ENCODE data around the gene NUCKS1.
A peak's percentile ranks its signal among the peaks of the same experiment; 100 is the strongest.
"Not testable (repeated sequence)": the region's sequence is repeated elsewhere in the genome, so short reads cannot be mapped to it uniquely, and the experiment has no call there.

Gene NUCKS1

GRCh38 chr1:205726619-205727125 lies 23.3 kb downstream of the NUCKS1 start:
- no peak for DNase-seq

DNA sequence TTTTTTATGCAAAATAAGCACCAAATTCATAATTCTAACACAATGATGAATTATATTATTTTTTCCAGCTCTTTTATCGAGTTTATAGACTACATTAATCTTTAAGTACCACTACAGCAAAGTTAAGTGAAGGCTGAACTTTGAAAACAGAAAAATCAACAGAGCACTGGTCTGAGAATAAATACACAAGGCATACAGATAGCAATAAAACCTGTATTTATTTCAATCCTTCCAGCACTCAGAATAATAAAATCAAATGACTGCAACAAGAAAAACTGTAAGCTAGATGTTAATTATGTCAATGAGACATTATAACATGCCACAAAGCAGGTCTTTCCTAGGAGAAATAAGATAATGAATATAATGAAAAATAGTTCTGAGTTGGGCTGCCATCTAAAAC lies 24.5 kb downstream of the NUCKS1 start:
- no peak for DNase-seq

- DNase-seq: not testable (repeated sequence)
These were observed 29.2 kb downstream of the NUCKS1 start for GRCh38 chr1:205720740-205721139.

GRCh38 chr1:205719762-205720161 lies 30.2 kb downstream of the NUCKS1 start:
- peak; percentile 33 for DNase-seq

DNA sequence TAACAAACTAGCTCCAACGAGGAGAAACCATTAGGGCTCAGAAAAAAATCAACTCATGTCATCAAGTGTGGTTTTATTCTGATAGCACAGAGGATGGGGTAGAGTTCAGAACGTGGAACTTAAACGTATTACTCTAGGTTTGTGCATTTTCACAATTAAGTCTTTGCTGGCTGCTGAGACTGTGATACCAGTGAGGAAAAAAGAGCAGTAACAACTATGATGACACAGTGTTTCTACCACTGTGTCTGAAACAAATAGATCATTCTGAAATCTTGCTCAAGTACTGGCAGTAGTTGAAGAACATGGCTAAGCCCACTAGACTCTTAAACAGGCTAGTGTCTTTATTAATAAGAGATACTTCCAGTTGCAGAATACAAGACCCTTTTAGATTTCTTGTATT lies 31.0 kb downstream of the NUCKS1 start:
- DNase-seq: no peak

DNA sequence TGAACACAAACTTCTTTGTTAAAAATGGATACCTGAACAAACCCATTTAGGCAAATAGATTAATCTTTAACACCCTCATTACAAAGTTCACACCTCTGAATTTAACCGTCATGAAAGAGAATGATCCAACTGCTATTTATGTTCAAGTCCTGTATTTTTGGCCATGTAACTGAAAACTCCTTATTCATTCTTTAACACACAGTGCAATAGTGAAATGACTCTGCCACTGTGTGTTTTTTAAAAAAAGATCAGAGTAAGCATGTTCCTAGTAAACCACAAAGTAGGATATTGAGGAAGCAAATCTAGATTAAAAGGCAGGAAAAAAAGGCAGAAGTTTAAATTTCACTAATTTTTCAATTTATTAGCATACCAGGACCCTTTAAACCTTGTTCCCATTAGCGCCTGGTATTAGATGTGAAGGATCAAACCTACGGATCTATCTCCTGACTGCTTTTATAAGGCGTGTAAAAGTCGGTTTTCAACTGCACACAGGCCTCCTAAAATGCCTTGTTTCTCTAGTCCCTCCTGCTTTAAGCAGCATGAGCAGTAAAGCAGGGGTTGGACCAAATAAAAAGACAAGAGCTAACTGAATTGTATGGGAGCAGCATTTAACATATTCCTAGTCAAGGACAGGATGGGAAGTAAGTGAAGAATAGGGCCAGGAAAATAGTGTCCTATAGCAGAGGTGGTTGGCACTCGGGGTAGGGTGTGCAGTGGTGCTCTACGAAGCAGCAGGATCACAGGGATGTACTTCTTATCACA lies 33.4 kb downstream of the NUCKS1 start:
- DNase-seq: peak; percentile 12

- no peak for DNase-seq
These were observed 34.4 kb downstream of the NUCKS1 start for GRCh38 chr1:205715628-205716027.

DNA sequence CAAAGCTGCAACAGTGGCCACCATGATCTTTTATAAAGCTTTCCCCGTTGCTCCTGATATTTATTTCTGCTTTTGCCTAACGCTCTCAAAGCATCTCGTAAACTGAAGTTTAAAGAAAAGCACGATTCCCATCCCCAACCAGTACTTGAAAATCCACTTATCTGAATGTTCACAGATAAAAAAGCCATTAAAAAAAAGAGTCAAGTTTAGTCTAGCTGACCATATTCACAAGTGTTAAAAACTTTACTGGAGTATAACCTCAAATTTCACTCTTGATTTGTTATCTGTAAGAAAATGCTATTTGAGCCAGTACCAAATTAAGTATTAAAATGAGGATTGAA lies 35.1 kb downstream of the NUCKS1 start:
- no peak for DNase-seq

DNA sequence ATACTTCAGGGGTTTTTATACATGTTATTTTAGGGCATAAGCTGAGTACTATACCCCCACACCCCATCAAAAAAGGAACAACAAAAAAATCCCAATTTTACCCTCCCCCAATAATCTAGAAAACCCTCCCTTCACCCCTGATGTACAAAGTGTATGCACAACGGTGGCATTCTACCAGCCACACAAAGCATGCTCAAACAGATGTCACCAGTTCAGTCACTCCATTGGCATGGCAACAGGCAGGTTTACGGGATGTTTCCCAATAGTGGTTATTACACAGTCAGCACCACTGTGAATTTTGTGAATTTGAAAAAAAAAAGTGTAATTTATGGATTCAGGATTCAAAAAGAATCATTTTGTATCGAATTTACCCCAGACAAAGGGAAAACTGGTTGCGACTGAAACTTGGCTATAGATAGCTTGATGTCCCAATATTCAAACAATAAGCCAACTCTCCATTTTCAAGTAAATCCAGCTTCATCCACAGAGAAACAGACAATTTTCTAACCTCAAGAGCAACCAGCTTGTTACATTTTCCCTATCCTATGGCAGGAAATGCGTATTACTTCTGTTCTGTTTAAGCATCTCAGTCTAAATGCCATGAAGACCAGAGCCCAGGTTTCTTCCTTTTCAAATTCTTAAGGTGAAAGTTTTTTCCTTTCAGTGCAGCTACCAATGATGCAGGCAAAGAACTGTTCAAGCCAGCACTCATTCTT lies 35.6 kb downstream of the NUCKS1 start:
- no peak for DNase-seq

- peak; percentile 80 for DNase-seq
These were observed 38.6 kb downstream of the NUCKS1 start for GRCh38 chr1:205711105-205712048.

DNA sequence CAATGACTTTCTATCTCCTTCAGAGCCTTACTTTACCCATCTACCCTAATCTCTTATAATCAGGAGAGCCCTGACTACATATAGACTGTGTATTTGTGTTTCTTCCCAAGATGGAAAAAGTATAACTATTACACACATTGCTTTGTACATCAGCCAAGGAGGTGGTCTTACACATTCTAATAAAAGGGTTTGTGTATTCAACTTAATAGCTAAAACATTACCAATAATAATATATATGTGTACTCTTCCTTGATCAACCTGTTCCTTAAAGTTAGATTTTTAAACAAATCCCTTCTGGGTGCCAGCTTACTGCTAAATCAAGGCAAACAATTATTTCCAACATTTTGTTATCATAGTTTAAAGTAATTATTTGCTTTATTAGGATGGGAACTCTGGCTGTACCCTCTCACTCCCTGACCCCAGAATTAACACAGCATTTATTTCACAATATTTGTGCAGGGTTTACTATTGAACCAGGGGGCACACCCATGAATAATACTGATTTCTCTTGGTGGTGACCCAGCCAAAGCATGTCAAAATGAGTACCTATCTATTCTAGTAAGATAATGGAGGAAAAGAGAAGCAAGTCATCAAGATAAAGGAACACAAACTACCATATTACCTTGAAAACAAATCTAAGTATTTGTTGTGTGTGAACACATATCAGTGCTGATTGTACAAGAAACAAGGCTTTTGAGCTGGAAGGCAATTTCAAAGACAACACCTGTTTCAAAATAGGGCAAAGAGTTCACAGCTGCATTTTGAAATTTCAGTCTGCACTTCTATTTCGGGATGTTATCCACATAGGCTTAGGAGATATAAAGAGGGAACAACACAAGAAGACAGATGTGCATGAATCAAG lies 39.5 kb downstream of the NUCKS1 start:
- DNase-seq: no peak

DNA sequence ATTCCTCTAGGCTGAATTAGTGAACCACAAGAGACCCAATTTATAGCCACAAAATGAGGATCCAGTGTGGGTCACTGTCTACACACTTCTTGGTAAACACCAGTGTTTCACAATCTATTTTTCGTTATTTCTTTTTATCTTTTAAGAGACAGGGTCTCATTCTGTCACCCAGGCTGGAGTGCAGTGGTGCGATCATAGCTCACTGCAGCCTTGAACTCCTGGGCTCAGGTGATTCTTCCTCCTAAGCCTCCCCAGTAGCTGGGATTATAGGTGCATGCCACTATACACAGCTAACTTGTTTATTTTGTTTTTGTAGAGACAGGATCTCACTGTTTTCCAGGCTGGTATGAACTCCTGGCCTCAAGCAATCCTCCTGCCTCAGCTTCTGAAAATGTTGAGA lies 40.3 kb downstream of the NUCKS1 start:
- DNase-seq: no peak

GRCh38 chr1:205709059-205709398 lies 41.0 kb downstream of the NUCKS1 start:
- DNase-seq: no peak

GRCh38 chr1:205706601-205707502 lies 43.1 kb downstream of the NUCKS1 start:
- no peak for DNase-seq

GRCh38 chr1:205704903-205705302 lies 45.1 kb downstream of the NUCKS1 start:
- DNase-seq: no peak

DNA sequence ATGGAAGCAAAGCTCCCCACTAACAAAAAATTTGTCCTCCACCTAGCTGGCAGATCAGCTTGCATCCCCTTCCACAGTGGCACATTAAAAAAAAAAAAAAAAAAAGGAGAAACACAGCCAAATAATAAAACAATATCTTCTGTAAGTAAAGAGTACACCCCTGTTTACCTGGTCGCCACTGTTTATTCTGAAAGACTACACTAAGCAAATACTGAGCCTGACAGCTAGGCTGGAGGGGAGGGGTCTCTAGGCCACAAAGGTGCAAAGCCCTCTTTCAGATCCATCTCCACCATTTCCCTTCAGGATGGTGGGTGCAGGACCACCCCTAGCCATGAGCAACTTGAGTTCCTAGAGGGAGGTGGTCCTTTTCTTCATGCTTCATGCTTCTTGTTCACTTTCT lies 46.9 kb downstream of the NUCKS1 start:
- no peak for DNase-seq

DNA sequence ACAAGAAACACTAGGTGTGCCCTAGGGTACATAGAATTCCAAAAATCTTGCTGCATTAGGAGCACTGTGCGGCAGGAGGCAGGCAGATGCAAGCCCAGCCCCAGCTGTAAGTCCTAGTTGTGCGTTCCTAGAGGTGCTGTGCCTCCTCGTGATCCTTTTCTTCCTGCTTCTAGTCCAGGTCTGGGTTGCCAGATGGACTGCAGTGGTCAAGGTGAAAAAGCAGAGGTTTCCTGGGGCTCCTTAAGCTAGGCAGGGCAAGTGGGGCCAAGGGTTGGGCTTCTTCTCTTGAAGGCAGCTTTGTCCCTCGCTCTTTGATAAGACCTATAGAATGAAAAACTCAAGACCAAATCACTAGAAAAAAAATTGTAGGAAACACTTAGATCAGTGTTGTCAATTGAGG lies 48.1 kb downstream of the NUCKS1 start:
- DNase-seq: no peak

DNA sequence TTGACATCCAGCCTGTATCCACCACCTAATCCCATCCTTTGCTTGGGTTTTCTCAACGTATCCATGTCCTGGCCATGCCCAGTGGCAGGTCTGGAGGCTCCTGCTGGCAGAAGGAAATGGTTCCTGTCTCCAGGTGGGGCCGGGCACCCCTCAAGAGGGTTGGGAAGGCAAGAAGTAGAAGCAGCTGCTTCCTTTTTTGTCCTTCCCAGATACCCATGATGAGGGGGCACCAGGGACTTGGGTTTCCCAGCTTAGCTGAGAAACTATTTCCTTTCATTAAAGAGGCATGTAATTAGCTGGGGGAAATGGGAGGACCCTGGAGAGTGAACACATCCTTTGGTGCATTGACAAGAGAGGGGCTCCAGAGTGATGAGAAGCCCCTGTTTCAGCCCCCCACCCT lies 48.6 kb downstream of the NUCKS1 start:
- no peak for DNase-seq

GRCh38 chr1:205700865-205701401 lies 49.0 kb downstream of the NUCKS1 start:
- no peak for DNase-seq

DNA sequence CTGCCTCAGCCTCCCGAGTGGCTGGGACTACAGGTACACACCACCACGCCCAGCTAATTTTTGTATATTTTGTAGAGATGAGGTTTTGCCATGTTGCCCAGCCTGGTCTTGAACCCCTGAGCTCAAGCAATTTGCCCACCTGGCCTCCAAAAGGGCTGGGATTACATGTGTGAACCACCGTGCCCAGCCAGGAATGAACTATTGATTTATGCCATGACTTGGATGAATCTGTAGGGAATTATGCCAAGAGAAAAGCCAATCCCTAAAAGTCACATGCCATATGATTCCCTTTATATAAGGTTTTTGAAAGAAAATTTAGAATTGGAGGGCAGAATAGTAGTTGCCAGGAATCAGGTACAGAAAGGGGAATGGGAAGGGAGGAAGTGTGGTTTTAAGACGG lies 50.6 kb downstream of the NUCKS1 start:
- no peak for DNase-seq

DNA sequence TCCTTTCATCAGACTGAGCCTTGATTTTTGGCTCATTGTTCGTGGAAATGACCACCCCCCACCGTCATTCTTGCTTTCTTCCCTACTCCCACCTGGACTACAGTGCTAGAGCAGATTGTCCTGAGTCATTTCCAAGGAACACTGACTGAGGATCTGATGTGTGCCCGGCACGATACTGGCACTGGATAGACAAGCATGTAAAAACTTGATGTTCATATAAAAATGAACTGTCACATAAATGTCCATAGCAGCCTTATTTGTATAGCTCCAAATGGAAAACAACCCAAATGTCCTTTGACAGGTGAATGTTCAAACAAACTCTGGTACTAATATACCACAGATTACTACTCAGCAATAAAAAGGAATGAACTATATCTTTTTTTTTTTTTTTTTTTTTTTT lies 51.1 kb downstream of the NUCKS1 start:
- DNase-seq: no peak
